GM19452 (cell line): ENCODE results near the gene DUSP15.
"Not testable (repeated sequence)": the region's sequence is repeated elsewhere in the genome, so short reads cannot be mapped to it uniquely, and the experiment has no call there.

Source experiments
- ATAC-seq: cut with Tn5 transposase; IDR thresholded peaks from one replicate; pipeline ENCODE4 v1.9.1; 2021; ENCODE audit not compliant: unreplicated experiment

Gene DUSP15

DNA sequence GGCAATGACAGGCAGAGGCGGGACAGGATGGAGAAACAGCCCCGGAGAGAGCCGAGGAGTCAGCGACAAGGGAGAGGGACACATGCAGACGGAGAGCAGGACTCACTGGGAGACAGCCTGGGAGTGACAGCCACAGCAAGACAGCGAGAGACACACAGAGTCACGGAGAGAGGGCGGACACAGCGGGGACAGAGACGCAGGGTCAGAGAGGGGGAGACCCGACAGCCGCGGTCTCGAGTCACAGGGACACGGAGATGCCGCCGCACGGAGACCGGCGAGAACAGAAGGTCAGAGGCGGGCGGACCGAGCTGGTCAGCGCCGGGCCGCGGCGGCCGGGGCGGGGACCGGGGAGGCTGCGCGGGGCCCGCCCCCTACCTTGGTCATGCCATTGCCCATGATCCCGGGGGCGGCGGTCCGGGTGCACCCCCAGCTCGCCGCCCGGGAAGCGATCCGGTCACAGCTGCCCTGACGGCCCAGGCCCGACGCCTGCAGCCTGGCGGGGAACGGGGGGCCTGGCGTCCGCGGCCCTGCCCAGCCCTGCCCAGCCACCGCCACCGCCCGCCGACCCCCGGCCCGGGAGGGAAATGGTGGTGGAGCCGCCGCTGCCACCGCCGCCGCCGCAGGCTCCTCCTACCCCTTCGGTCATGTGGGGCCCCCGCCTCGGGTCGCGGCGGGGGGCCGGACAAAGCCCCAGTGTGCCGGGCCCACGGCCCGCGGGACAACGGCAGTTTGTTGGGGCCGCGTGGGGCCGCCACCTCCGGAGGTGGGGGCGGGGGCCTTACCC, at the start of gene DUSP15, which contains the start of gene TTLL9:
Gene DUSP15 (minus strand): TSS at position 586 of the 784 bp plus-strand sequence. CDS start 190 bp downstream, at position 396.
Gene TTLL9 (plus strand): TSS at position 693 of the 784 bp plus-strand sequence. CDS start 493 bp downstream, outside the sequence.
- no peak for ATAC-seq

DNA sequence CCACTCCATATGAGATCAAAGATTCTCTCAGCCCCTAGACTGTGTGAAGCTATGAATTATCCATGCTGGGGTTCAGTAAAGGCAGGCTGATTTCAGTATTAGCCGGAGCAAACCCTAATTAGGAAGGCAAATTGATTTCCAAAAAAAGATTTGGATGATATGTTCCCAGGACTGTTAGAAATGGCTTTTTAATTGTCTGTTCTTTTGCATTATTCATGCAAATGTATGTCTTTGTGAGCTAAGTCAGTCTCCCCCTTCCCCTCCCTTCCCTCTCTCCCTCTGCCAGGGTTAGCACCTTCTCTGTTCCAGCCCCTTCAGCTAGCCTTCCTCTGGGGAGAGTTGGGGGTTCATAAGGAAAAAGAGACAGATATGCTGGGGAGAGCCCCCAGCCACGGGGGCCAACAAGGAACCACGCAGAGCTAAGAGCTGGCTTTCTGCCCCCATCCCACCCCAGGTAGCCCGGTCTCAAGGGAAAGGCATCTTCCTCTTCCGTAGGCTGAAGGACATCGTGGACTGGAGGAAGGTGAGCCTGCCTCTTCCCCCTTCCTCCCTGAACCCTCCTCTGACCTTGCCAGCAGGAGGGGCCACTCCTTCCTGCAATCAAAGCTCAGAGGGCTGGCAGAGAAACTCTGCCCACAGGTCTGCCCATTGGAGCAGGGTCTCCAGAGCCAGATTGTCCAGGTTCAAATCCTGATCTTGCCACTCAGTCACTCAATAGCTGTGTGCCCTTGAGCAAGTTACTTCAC, 49.3 kb upstream of the DUSP15 start:
- ATAC-seq: no peak

DNA sequence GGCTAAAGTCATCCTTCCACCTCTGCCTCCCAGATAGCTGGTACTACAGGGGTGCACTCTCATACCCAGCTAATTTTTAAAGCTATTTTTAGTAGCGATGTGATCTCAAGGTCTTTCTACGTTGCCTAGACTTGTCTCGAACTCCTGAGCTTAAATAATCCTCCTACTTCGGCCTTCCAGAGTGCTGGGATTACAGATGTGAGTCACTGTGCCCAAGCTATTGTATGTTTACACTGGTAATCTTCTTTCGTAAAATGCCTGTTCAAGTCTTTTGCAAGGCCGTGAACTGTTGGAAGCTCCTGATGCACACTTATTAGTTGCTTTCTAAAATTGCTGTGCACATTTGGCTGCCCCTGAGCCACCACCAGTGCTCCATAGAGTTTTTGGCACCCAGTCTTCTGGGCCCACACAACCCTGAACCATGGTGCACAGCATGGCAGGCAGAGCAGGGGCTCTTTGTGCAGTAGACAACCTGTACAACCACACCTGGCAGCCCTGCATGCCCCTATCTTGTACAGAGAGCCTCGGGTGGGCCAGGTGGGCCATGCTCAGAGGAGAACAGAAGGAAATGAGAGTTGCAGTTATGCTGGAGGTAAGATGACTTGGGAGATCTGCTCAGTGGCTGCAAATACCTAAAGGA, 48.3 kb upstream of the DUSP15 start:
- ATAC-seq: no peak

DNA sequence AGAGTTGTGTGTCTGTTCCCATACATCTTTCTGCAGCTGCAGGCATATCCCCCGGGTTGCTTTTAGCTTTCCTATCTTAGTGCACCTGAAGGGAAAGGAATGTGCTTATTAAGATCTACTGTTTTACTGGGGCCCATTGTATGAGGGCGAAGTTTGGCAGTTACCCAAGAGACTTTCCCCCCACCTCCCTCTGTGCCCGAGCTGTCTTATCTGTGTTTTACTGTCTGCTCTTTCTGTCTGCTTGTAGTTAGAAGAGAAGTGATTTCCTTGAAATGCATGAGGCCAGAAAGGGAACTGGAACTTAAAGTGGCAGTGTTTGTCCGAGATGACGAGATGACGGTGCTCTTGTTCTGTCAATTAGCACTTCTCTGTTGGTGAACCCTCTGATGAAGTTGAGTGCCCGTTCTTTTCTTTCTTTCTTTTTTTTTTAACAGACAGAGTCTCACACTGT, 47.7 kb upstream of the DUSP15 start:
- not testable (repeated sequence) for ATAC-seq

- no peak for ATAC-seq
Observed at GRCh38 chr20:31916708-31917107, 46.4 kb upstream of the DUSP15 start.

- ATAC-seq: no peak
Observed at GRCh38 chr20:31915491-31916280, 45.4 kb upstream of the DUSP15 start.

- ATAC-seq: no peak
Observed at GRCh38 chr20:31914170-31914569, 43.8 kb upstream of the DUSP15 start.

DNA sequence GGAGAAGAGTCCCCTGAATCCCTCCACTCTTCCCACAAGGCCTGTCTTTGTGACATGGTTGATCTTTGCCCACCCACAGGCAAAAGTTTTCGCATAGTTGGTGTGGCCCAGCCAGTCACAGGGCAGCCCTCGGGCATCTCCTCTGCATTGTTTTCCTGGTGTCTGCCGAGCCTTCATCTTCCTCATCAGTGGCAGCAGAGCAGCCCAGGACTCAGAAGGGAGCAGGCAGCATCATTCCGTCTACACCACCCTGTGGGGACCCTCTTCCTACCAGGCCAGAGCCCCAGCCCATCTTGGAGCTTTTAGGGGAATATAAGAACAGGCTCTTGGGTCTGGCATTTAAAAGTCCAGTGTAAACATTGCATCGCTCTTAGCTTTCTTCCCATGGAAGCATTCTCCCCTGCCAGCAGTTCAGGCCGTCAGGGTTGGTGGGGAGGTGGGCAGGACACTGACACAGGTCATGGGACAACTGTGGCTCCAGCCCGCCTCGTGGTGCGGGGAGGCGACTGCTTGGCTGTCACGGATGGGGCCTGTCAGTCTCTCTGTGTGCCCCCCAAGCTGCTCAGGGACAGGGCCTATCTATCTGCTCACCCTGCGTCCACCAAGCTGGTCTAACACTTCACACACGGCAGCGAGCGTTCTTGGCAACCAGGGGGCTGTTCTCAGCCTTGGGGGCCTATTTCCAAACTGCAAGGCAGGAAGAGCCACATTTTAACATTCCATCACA, 43.3 kb upstream of the DUSP15 start:
- ATAC-seq: no peak

DNA sequence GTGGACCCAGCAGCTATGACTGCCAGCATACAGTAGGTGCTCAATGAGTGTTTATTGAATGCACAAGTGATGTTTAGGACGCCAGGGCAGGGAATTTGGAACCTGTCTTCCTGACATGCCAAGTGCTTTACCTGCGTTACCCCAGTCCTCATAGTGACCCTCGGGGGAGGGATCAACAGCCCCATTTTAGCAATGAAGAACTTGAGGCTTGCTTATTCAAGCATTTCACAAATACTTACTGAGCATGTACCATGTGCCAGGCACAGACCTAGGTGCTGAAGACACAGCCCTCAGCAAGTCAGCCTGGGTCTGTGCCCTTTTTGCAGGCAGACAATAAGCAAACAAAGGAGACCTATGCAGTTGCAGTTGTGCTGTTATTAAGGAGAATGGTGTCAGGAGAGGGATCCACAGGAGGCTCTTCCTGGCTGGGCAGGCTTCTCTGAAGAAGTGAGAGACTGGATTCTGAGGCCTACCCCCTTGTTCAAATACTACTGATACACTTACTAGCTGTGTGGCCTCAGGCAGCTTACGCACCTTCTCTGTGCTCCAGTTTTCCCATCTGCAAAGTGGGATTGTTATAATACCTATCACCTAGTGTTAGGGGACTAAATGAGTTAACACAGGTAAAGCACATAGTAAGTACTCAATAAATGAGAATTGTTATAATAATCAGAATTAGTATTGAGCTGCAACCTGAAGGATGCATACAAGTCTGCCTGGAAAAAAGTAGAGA, 39.9 kb upstream of the DUSP15 start:
- no peak for ATAC-seq

DNA sequence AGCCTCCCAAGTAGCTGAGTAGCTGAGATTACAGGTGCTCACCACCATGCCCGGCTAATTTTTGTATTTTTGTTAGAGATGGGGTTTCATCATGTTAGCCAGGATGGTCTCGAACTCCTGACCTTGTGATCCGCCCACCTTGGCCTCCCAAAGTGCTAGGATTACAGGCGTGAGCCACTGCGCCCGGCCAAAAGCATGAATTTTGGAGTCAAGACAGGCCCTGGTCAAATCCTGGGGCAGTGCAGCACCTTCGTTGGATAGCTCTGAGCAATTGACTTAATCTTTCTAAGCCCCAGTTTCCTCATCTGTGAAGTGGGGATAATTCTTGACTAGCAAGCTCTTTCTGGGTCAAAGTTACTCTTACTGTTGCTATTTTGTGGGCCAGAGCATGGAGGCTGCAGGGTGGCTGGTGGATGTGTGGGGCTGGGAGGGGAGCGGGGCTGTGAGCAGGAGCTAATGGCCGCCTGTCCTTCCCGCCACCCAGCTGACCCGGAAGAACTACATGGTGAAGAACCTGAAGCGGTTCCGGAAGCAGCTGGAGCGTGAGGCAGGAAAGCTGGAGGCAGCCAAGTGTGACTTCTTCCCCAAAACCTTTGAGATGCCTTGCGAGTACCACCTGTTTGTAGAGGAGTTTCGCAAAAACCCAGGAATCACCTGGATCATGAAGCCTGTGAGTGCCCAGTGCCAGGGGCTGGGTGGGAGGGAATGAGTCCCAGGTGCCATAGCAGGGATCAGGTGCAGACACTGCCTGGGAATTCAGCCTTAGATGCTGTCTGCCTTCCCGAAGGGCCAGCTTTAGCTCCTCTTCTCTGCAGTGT, 39.1 kb upstream of the DUSP15 start:
- ATAC-seq: no peak

DNA sequence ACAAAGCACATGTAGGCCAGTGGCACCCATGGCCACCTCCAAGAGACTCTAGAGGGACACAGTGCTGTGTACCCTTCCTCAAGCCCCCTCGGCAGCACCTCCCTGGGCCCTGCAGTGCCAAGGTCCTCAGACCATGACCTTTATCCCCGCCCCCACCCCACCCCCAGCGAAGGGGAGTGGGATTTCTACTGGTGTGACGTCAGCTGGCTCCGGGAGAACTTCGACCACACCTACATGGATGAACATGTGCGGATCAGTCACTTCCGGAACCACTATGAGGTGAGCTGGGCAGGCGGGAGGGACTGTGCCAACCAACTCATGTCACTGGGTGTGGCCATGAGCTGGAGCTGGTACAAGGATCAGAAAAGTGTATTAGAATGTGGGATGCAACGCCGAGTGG, 38.1 kb upstream of the DUSP15 start:
- ATAC-seq: no peak

- ATAC-seq: no peak
Observed at GRCh38 chr20:31908016-31908415, 37.7 kb upstream of the DUSP15 start.

DNA sequence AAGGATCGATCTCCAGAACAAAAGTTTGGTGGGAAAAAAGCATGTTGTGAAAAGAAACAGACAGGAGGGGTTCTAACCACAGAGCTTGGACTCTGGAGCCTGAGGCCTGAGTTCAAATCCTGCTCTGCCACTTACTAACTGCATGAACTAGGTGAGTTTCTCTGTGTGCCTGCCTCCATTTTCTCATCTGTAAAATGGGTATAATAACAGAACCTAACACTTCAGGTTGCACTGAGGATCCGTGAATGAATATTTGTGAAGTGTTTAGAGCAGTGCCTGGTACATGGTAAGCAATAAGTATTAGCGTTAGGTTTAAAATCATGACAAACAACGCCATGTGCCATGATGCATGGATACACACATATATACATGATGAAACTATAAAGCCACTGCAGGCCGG, 36.7 kb upstream of the DUSP15 start:
- no peak for ATAC-seq

DNA sequence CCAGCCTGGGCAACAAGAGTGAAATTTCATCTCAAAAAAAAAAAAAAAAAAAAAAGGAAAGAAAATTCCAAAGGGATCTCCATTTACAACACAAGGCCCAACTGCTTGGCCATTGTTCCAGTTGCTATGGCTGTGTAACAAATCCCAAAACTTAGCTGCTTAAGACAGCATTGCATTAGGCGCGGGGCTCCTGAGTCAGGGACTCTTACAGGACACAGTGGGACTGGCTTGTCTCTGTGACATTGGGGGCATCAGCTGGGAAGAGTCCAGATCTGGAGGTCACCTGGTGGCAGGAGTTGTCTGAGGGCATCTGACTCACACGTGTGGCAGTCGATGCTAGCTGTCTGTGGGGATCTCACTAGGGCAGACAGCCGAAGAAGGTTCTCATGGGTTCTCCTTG, 35.7 kb upstream of the DUSP15 start:
- no peak for ATAC-seq

DNA sequence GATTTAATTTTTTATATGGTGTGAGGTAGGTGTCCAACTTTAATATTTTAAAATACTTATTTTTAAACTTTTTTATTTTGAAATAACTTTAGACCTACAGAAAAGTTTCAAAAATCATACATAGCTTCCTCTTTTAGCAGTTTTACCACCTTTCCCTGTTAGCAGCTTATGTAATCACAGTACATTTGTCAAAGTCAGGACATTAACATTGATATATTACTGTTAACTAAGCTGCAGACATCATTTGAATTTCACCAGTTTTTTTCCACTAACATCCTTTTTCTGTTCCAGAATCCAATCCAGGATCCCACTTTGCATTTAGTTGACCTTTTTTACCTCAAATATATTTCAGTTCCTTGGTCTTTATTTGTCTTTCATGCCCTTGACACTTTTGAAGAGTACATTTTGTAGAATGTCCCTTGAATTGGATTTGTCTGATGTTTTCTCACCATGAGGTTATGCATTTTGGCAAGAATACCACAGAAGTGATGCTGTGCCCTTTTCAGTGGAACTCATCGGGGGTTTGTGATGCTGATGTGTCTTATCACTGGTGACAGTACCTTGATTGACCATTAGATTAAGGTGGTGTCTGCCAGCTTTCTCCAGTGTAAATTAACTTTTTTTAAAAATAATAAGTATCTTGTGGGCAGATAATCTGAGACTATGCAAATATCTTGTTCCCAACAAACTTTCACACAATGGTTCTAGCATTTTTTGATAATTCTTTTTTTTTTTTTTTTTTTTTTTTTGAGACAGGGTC, 33.5 kb upstream of the DUSP15 start:
- ATAC-seq: no peak

GRCh38 chr20:31901615-31902014, 31.3 kb upstream of the DUSP15 start:
- no peak for ATAC-seq

- ATAC-seq: no peak
Observed at GRCh38 chr20:31897541-31897940, 27.2 kb upstream of the DUSP15 start.

DNA sequence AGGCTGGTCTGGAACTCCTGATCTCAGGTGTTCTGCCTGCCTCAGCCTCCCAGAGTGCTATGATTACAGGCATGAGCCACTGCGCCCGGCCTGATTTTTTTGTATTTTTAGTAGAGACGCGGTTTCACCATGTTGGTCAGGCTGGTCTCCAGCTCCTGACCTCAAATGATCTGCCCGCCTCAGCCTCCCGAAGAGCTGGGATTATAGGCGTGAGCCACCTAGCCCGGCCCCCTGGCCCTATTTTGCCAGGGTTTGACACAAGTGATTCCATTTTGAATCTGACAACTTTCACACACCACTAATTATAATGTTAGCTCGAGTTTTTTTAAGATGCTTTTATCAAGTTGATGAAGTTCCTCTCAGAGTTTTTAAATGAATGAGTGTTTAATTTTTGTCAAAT, 25.7 kb upstream of the DUSP15 start:
- no peak for ATAC-seq
